Measurements from ENCODE around the gene SKIDA1.

SKIDA1 gene

DNA sequence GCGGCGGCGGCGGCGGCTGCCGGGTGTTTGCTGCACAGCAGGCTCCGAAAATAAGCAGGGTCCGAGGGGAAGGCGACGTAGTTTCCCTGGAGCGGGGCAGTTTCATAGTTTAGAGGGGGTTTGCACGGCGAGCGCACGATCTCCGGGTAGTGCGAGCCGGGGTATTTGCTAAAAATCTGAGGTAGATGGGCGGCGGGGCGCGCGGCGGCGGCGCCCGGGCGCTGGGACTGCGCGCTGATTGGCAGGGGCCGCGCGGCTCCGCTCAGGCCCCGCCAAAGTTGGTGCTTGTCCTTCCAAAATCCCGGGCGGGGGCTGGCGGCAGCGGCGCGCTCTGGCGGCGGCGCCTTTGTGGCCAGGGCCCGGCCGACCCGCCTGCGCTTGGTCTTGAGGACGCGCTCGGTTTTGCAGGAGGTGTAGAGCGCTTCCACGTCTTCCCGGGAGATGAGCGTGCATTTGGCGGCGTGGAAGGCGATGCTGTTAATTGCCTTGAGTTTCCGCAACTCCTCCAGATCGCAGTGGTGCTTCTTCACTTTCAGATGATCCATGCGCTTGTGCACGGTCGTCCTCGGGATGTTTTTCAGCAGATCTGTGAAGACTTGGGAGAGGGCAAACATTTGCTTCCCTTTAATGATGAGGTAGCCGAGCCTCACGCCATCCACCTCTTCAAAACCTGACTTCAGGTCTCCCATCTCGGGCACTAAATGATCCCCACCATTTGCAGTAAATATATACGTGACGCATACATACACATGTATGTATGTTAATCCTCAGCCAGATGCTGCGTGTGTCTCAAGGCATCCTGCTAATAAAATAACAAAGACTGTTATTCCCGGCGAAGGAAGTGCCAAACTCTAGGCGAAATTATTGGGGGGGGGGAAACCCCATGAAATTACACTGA lies 8.1 kb downstream of the SKIDA1 start:
- no peak for DNase-seq (ENCODE audit: low spot score)

DNA sequence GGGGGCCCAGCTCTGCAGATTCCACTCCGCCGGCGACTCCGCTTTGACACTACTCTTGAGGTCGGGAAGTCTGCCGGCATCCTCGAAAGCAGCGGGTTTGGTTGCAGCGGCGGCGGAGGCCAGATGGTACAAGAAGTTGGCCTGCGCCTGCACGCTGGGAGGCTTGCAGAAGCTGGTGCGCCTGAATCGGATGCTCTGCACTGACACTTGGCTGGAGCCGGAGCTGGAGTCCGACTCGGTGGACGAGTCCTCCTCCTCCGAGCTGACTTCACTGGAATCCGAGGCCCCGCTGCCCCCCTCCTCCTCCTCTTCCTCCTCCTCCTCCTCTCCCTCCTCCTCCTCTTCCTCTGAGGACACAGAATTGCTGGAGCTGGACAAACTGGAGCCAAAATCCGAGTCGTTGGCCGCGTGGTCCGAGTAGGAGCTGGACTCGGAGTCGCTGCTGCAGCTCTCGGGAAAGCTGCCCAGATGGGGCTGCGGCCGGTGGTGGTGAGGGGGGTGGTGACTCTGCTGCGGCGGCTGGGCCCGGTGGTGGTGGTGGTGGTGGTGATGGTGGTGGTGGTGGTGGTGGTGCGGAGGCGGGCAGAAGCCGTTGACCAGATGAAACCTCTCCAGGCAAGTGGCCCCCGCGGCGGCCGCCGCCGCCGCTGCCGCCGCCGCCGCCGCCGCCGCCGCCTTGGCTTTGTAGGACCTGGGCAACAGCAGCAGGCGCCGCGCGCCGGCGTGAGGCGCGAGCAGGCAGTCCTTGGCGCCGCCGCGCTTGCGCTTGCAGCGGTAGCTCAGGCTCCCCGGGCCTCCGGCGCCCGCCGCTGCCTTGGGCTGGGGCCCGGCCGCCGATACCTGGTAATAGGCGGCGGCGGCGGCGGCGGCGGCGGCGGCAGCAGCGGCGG lies 9.0 kb downstream of the SKIDA1 start:
- DNase-seq (ENCODE audit: low spot score): no peak

DNA sequence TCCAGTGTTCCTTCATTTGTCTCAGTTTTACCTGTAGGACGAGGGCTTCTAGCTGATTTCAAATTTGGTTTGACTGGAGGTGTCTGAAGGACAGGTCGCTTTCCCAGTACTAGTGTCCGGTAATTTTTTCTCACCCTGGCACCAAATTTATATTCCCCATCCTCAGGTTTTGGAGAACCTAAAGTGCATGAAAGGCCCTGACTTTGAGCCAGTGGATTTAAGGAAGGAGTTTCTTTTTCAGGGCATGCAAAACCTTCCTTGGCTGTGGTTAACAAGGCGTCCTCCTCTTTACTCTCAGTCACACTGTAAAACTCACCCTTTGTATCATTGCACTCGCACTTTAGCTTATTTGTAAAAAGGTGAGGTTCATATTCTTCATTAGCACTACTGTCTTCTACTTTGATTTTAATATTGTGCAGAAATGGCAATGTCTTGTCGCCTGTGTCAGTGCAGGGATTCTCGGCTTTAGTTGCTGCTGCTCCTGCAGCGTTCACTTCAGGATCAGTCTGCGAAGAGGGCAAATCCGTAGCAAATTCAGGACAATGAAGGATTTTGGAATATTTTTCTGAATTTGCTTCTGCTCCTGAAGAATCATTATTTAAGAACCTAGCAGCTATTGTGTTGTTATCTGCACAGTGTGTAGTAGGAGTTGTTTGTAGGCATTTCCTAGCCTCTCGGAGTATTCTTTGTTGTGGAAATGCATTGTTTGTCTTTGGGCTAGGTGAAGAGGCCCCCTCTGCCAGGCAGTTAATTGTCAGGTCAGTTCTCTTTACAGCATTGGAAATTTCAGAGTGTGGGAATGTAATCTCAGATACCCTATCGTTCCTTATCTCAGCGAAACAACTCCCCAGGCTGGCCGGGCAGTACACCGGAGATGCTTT lies 9.9 kb downstream of the SKIDA1 start:
- DNase-seq (ENCODE audit: low spot score): no peak

- no peak for DNase-seq (ENCODE audit: low spot score)
Observed at GRCh38 chr10:21514818-21515351, 10.6 kb downstream of the SKIDA1 start.

DNA sequence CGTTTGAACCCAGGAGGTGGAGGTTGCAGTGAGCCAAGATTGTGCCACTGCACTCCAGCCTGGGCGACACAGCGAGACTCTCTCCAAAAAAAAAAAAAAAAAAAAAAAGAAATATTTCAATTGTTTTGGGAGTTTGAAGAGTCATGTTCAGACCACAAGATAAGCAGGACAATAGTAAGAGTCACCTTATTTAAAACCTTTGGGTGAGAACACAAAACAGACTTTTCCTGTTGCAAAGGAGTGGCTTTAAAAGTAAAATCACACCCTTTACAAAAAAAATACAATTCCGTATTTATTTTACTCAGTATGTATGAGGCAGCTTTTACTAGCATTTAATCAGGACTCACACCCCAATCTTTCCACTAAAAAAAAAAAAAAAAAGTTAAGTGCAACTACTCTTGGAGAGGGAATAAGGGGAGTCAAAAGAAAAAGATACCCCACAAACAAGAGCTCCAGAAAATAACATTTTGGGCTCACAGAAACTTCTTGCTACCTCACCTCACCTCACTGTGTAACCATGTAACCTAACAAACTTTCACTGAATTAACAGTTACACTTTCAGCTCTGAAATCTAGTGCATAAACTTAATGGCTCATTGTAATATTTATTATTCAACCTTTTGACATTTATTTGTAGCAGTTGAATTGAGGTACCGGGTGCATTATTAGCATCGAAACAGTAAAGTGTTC lies 11.2 kb downstream of the SKIDA1 start:
- no peak for DNase-seq (ENCODE audit: low spot score)

DNA sequence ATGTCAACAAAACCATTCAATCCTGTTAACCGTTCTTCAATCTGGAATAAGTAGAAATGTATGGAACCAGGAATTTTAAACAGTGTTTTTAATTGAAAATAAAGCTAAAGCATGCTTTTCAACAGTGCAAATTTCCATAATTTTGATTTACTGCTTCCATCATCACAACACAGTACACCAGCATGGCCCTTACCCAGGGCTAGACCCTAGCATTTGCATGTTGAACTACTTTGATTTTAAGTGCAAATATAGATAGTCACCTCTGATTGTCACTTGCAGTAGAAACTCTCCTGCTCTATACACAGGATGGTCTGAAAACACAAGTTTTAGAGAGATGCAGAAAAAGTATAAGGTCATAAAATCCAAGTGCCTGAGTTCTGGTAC lies 12.1 kb downstream of the SKIDA1 start:
- DNase-seq (ENCODE audit: low spot score): no peak

DNA sequence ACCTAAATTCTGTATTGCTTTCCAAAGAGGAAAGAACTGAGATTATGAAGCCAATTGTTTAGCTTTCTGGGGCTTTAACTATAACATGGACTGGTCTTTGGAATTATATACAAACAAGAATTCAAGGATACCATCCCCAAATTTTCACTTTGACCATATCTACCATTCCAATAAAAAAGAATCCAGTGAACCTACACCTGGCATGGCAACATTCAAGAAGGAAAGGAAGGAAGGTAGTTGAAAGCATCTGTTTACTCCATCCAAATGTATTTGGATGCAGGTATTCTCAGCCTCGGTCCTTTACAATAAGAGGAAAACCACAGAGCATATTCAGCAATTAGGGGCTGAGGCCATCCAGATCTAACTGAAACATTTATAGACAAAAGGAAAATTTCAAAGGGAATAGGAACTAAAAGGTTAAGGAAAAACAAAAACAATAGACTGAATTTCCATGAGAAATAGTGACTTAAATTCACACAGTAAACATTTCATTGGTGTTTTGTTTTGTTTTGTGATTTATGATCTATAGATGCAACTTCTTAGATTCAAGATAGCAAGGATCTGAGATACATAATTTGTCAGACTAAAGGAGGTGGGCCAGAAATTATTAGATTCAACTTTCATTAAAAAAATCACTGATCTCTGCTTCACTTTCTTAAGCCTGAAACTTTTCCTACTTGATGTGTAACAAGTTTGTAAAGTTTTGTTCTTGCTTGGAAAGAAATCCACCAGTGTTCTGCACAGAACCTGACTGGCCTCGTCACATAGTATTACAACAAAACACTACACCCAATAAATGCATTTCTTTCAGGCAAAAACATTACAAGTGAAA lies 12.7 kb downstream of the SKIDA1 start:
- no peak for DNase-seq (ENCODE audit: low spot score)

DNA sequence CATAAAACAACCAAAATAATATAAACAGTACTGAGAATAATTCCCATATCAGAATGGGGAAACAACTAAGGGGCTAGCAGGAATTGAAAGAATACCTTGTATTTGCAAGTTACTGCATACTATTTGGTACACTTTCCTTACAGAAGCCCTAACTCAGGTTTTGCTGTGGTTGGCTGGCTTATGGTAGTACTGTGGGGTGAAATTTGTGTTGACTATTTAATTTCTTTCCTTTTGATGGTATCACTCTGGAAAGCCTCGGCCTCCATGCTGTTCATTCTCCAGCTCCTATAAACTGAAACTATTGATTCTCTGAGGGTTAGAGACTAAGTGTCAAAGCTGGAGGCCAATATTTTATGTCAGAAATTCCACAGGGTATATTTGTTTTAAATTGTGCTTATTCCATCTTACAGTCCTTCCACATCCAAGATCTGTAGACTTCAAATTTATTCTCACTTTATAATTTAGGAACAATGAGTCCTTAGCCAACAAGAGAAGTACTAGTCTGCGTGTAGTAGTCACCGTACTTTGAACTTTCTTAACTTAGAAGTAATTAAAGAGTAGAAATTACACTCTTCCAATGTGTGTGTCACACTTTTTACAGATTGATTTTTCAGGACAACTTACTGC lies 13.4 kb downstream of the SKIDA1 start:
- no peak for DNase-seq (ENCODE audit: low spot score)

DNA sequence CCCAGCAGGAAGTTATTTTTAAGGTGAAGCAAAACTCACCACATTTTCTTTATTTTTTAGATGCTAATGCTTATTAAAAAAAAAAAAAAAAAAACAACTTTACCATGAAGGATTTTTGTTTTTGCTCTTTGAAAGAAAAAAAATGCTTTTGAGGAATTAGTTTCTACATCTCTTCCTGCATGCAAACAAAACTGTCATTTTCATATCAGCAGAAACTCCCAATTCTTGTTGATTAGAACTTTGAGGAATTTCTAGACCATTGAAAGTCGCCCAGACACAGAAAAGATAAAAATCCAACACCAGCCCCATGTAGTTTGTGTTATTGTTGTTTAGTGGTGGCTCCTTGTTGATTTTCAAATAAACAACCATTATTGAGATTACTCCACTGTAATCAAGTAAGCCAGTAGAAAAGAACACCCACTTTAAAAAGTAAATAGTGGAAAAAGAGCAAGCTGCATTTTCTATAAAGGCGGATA lies 14.3 kb downstream of the SKIDA1 start:
- no peak for DNase-seq (ENCODE audit: low spot score)

GRCh38 chr10:21510241-21511094 lies 15.0 kb downstream of the SKIDA1 start:
- no peak for DNase-seq (ENCODE audit: low spot score)

- DNase-seq (ENCODE audit: low spot score): no peak
Observed at GRCh38 chr10:21509341-21510240, 15.9 kb downstream of the SKIDA1 start.

DNA sequence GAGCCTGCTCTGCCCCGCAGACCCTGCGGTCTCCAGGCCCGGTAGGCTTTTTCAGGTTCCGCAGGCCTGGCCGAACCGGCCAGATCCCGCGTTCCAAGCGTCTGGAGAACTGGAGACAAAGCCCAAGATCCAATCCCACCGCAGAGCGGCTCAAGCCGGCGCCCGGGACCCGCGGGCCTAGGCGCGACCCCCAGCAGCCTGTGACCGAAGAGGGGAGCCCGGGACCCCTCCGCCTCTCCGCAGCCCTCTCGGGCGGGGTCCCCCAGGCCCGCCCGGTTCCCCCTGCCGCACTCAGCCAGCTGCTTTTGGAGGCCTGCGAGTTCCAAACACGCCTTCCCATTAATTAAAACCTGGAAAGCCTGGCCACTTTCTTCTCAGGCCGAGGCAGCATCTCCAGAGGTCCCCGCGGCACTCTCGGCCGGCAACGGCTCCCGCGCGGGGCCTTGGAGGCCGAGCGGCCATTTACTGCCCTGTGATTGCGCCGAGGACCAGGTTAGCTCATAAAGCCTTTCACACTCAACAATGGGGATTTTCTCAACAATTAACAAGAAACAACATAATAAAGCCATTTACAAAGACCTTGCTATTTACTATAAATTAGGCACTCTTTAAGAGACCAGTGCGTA lies 16.7 kb downstream of the SKIDA1 start:
- DNase-seq (ENCODE audit: low spot score): no peak

DNA sequence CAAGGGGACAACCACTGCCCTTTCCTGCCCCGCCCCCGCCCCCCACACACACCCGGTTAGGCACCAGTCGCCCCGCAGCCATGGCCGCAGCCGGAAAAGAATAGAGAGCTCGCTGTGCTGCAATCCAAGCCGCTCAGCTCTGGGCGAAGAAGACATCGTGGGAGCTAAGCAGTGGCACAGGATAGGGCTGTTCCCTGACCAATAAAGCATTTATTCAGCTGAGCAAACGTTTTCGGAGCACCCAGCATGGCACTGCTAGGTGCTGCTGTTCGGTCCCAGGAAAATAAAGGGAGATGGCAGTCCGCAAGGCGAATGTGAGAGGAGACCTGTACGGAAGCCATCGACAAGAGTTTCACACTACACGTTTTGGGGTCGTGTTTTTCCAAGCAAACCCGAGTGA lies 18.3 kb downstream of the SKIDA1 start:
- DNase-seq (ENCODE audit: low spot score): no peak

- DNase-seq (ENCODE audit: low spot score): no peak
Observed at GRCh38 chr10:21506351-21506750, 19.1 kb downstream of the SKIDA1 start.

GRCh38 chr10:21505711-21506278 lies 19.7 kb downstream of the SKIDA1 start:
- no peak for DNase-seq (ENCODE audit: low spot score)

GRCh38 chr10:21503542-21503941 lies 21.9 kb downstream of the SKIDA1 start:
- no peak for DNase-seq (ENCODE audit: low spot score)

DNA sequence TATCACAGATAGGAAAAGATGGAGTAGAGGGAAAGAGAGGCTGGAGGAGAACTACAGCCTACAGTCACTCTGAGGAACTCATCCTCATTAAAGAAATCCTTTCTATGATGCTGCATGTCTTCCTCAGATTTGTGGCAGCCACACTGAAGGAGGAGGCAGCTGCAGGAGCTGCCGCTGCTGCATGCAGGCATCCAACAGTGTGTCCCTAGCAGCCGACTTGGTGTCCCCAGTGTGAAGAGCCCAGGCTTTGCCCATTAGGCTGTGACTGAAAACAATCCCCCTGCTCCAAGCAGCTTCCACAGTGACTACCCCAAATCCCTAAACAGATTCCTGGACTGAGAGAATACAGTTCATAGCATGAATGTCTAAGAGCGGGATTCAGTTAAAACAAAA lies 23.1 kb downstream of the SKIDA1 start:
- no peak for DNase-seq (ENCODE audit: low spot score)

All from hematopoietic multipotent progenitor cell treated with erythropoietin and hydrocortisone succinate and interleukin-3 and kit ligand, for 15 days (in vitro differentiated cells).